ENCODE data around the gene GDF11. TPM values are rescaled to one million over a fixed set of nuclear protein-coding genes. Genes with fewer than 3 reads are reported as not detected.

Gene GDF11
- total RNA-seq, 1 experiment from 2014 or later: 31.8 TPM

DNA sequence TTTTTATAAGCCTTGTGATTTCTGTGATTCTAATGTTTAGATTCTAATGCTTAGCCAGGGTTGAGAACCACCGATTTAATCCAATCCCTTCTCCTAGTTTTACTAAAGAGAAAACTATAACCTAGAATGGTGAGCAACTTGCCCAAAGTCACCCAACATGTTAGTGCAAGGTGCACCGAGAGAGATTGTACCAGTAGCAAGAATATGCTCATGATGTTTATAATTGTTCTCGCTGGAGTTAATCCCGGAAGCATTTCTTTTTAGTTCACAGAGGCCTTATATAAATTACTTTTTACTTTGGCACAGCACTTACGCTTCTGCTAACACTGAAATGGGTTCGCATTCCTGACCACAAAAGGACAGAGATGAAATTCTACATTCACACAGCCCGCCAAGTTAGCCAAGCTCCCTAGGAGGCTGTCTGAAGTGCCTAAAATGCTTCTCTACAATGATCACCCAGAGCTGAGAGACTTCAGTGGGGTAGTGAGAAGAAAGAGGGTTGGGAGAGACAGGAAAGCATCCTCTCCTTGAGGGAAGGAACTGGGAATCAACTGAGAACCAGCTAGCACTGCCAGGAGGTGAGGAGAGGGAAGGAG lies 27.7 kb upstream of the GDF11 start:
- H2BK15ac ChIP-seq (ENCODE audit: low read depth, low read length): no peak overlapping the region
- Mint-ChIP-seq H3K4me3 (peak overlapping the region; percentile 90 to 91), H3K27ac (peak overlapping the region; percentile 70 to 96 (median 95); a peak in 4 of 7 replicates), H3K27me3 (ENCODE audit: low read depth) (peaks cover 25% of the 10 kb centered on the region), H3K36me3 (ENCODE audit: insufficient read depth in 1 of 3, low read depth in 3 of 3) (peaks cover 0 to 8% (median 0%) of the 10 kb centered on the region in 3 experiments; a peak in 2 of 7 replicates), H3K9me3 (peaks cover 0 to 3% of the 10 kb centered on the region in 2 experiments; a peak in 3 of 5 replicates), H3K4me1 (peaks cover 33 to 41% of the 10 kb centered on the region in 2 experiments)
- H2BK120ac ChIP-seq (ENCODE audit: low read depth, low read length, poor library complexity, severe bottlenecking): no peak overlapping the region
- H2BK12ac ChIP-seq (ENCODE audit: insufficient read length, low read depth, low read length): no peak overlapping the region
- H3K56ac ChIP-seq (ENCODE audit: insufficient read length, low read depth, low read length): no peak overlapping the region
- no peaks in the 10 kb centered on the region for H4K20me1 ChIP-seq (ENCODE audit: control insufficient read depth, insufficient read depth, insufficient read length)
- no peak overlapping the region for H4K8ac ChIP-seq (replicated peaks; ENCODE audit: insufficient read length, low read depth, low read length)
- H2BK5ac ChIP-seq (ENCODE audit: insufficient read length, low read length): no peak overlapping the region
- H3K23me2 ChIP-seq (ENCODE audit: insufficient read length, low read depth, low read length, poor library complexity, severe bottlenecking): peaks cover 9% of the 10 kb centered on the region
- TF ChIP-seq, protein P1, sequence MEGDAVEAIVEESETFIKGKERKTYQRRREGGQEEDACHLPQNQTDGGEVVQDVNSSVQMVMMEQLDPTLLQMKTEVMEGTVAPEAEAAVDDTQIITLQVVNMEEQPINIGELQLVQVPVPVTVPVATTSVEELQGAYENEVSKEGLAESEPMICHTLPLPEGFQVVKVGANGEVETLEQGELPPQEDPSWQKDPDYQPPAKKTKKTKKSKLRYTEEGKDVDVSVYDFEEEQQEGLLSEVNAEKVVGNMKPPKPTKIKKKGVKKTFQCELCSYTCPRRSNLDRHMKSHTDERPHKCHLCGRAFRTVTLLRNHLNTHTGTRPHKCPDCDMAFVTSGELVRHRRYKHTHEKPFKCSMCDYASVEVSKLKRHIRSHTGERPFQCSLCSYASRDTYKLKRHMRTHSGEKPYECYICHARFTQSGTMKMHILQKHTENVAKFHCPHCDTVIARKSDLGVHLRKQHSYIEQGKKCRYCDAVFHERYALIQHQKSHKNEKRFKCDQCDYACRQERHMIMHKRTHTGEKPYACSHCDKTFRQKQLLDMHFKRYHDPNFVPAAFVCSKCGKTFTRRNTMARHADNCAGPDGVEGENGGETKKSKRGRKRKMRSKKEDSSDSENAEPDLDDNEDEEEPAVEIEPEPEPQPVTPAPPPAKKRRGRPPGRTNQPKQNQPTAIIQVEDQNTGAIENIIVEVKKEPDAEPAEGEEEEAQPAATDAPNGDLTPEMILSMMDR (conservative IDR thresholded peaks at IDR 0.05): no peak
- no peak overlapping the region for H2AFZ ChIP-seq (ENCODE audit: low read length)
- H3K4ac ChIP-seq (ENCODE audit: low read depth, low read length): no peak overlapping the region
- no peak overlapping the region for H3K18ac ChIP-seq (ENCODE audit: insufficient read length, low read depth, low read length)
- H3T11ph ChIP-seq (ENCODE audit: low read length): no peak overlapping the region
- no peaks in the 10 kb centered on the region for H3K79me2 ChIP-seq (ENCODE audit: insufficient read depth, low read length)
- H3K27me3 ChIP-seq (ENCODE audit: insufficient read depth, low read length): no peaks in the 10 kb centered on the region; the same call in 1 of the 2 replicates
- peak overlapping the region; percentile 71 for H3K4me2 ChIP-seq (ENCODE audit: insufficient read depth, insufficient read length, low read length)
- WGBS (ENCODE audit: extremely low coverage, insufficient read length, low lambda C conversion rate): no CpG with 5 or more reads among the region's 7 CpGs
- no peak overlapping the region for H4K91ac ChIP-seq (ENCODE audit: insufficient read length, low read depth, low read length)
- no peak overlapping the region for H3K27ac ChIP-seq (ENCODE audit: insufficient read length, low read depth, low read length)
- H3K79me1 ChIP-seq (ENCODE audit: insufficient read depth, low read depth, low read length, poor library complexity, severe bottlenecking): no peaks in the 10 kb centered on the region
- H3K4me1 ChIP-seq (ENCODE audit: insufficient read depth, low read length): peaks cover 13% of the 10 kb centered on the region; the same call in 1 of the 2 replicates
- H3K23ac ChIP-seq (ENCODE audit: insufficient read length, low read depth, low read length): no peak overlapping the region
- peak overlapping the region; percentile 42 for H3K9ac ChIP-seq (ENCODE audit: extremely low read depth, insufficient read length, low read length)
- H3K14ac ChIP-seq (ENCODE audit: insufficient read depth, low read length): no peak overlapping the region
- H3K9me3 ChIP-seq (ENCODE audit: control insufficient read depth, low read depth, low read length): no peaks in the 10 kb centered on the region
- H2AK5ac ChIP-seq (ENCODE audit: insufficient read length, low read length): no peak overlapping the region
- no peak overlapping the region for H2BK20ac ChIP-seq (ENCODE audit: low read depth, low read length, poor library complexity, severe bottlenecking)
- H4K5ac ChIP-seq (ENCODE audit: insufficient read length, low read depth, low read length): no peak overlapping the region
- DNase-seq: no peak
